GM12891 (cell line): ENCODE measurements around the gene PKD1L1.
A peak's percentile ranks its signal among the peaks of the same experiment; 100 is the strongest.

ENCODE experiments used
- DNase-seq: peaks from one replicate; pipeline ENCODE4 v3.0.0; 2011; ENCODE audit warnings: low spot score; ENCODE audit not compliant: insufficient read length
- FAIRE-seq: peaks from 2 replicates; lab custom pipeline; 2011; peaks lifted over from hg19 to GRCh38; lab: Jason Lieb, UNC
- PAX5 ChIP-seq: IDR thresholded peaks from 2 replicates; pipeline ENCODE4 v1.6.1; 2011; ENCODE audit warnings: low read length, moderate library complexity, mild to moderate bottlenecking; ENCODE audit not compliant: insufficient read depth, severe bottlenecking
- POLR2A ChIP-seq: IDR thresholded peaks from 2 replicates; pipeline ENCODE4 v1.6.1; 2011; ENCODE audit warnings: low read depth, low read length, control low read depth
- POLR2AphosphoS5 ChIP-seq: IDR thresholded peaks from 2 replicates; pipeline ENCODE4 v1.6.1; 2011; ENCODE audit warnings: low read depth, low read length, control low read depth
- POU2F2 ChIP-seq: IDR thresholded peaks from 2 replicates; pipeline ENCODE4 v1.6.1; 2011; ENCODE audit warnings: low read depth, mild to moderate bottlenecking, control low read depth, low read length, moderate library complexity
- SPI1 ChIP-seq: IDR thresholded peaks from 2 replicates; pipeline ENCODE4 v1.6.1; 2011; ENCODE audit warnings: low read depth, low read length, control low read depth
- TAF1 ChIP-seq: IDR thresholded peaks from 2 replicates; pipeline ENCODE4 v1.6.1; 2011; ENCODE audit warnings: low read depth, low read length, control low read depth

The PKD1L1 gene

DNA sequence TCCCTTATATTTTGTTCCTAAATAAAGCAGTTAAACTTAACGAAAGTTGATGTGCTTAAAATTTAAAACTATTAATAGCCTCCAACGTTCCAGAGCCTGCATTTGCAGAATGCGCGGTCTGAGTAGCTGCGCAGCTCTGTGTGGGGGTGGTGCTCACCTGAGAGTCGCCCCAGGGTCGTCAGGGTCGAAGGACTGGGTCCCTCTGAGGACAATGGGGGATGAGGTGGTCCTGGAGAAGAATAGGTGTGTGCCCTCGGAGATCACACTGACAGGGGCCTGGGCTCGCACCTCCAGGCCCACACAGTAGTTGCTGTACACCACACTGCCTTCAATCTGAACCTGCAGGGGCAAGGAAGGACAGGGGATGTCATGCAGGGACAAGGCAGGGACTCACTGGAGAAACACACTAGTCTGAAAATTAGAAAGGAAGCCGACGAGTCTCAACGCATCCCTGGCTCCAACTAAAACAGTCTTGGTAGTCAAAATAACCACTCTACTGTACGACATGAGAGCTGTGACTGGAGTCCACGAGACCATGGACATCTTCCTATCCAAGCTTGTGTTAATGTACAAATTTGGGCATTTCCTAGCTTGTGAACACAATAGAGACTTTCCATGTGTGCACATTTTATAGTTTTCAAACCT is 54.4 kb downstream of the PKD1L1 start:
- TF ChIP-seq POU2F2 (no peak), SPI1 (no peak), POLR2AphosphoS5 (no peak)
- no peak for FAIRE-seq
- DNase-seq = no peak

DNA sequence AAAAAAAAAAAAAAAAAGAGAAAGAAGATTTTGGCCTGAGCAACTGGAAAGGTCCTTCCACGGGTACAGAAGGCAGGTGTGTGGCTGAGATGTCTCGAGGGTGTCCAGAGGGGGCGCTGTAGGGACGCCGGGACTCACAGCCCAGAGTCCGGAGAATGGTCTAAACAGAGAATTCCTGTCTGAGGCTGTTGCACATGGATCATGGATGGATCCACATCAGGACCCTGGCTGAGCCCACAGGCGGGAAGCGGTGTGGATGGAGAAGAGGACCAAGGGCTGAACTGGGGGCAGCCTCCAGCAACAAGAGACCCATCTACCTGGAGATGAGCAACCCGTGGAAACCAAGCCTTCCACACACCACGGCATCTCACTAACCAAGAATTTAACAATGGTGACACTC is 55.0 kb downstream of the PKD1L1 start:
- DNase-seq (peak; percentile 25), FAIRE-seq (no peak)
- TF ChIP-seq POLR2A (no peak), POU2F2 (no peak), PAX5 (no peak), SPI1 (no peak), POLR2AphosphoS5 (no peak), TAF1 (no peak)

DNA sequence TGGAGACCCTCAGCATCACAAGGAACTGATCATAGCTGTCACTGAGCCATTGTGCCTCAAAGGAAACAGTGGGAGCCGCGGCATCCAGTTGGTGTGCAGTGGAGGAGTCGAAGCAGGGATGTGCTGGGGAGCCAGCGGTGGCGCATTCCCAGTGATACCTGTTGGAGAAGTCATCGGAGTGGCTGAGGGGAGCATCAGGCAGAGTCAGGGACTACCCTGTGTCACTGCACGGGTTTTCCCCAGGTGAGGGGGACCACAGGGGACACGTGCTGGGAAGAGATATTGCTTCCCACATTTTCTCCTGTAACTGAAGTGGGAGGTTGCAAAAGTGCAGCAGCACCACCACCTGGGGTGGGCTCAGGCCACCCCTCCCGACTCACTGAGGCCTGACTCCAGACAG is 57.7 kb downstream of the PKD1L1 start:
- FAIRE-seq (no peak), DNase-seq (no peak)
- no peak for TF ChIP-seq POLR2A
- TF ChIP-seq POLR2AphosphoS5 = no peak
- no peak for TF ChIP-seq POU2F2
- no peak for TF ChIP-seq SPI1

DNA sequence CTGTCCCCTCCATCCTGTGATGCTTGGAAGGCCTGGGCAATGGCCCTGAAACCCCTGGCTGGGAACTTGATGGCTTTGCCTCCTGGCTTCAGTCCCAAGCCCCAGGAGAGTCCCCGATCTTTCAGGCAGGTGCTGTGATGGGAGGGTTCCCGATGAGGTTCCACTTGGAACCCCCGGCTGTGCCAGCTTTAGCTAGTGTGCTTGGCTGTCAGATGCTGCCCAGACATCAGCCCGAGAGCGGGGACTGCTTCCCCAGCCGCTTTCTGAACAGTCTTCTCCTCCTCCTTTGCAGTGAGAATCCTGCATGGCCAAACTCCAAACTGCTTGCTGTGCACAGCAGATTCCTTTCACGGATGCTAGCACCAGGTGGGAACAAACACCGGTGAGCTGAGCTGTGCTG is 58.1 kb downstream of the PKD1L1 start:
- no peak for TF ChIP-seq POLR2A
- TF ChIP-seq POLR2AphosphoS5 = no peak
- no peak for TF ChIP-seq PAX5
- DNase-seq (no peak), FAIRE-seq (no peak)

DNA sequence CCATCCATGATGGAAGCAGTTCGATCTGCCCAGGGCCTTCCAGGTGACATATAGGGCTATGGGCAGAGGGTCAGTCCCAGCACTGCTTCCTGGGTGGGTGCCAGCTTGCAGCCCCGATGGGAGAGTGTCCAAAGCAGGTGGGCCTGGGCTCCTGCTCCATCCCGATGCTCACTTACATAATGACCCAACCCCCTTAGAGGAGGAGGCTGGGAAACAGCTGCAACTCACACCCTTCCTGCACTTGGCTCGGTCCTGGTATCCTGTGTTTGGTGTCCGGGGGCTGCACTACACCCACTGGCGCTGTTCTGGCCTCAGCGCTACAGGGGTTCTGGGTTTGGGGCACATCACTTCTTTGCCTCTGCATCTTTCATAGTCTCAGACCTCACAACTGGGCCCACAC is 58.5 kb downstream of the PKD1L1 start:
- TF ChIP-seq POU2F2 = no peak
- no peak for TF ChIP-seq POLR2AphosphoS5
- no peak for TF ChIP-seq TAF1
- FAIRE-seq (no peak), DNase-seq (no peak)

DNA sequence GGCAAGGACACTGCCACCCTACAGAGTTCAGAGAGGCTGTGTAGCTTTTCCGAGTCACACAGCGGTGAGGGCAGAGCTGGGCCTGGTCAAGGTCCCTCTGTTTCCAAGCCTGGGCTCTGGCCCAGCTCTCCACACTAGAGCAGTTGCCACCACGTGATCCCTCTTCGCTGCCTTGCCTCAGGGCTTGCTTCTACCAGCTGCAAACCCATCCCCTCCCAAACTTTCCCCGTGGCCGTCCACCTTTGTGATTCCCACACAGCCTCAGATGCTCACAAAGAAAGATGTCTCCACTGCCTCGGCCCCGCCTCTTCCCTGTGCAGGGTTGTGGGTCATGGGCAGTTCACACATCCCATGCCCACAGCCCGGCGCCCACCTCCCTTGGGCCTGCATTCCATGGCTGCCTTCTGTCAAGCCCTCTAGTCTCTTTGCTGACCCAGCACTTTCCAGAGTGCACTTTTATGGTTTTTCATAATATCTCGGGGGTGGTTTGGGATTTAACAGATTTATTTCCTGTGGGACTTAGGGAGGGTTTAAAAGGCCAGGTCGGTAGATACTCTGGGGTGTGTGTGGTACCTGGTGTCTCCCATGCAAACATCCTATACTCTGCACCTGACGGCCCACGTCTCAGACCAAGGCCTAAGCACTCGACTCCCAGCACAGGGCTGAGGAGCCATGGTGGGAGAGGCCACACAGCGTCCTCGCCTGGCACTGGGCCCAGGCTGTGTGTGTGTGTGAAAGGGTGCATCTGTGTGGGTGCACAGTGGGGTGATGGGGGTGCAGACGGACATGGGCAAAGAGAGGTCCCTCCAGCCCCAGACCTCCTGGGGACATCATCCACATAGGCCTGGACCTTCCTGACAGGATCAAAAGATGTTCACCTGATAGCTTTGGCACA is 59.6 kb downstream of the PKD1L1 start:
- no peak for FAIRE-seq
- no peak for DNase-seq
- no peak for TF ChIP-seq TAF1
- no peak for TF ChIP-seq POLR2AphosphoS5
- TF ChIP-seq PAX5 = no peak
- TF ChIP-seq POLR2A = no peak
- no peak for TF ChIP-seq POU2F2
- TF ChIP-seq SPI1 = no peak

DNA sequence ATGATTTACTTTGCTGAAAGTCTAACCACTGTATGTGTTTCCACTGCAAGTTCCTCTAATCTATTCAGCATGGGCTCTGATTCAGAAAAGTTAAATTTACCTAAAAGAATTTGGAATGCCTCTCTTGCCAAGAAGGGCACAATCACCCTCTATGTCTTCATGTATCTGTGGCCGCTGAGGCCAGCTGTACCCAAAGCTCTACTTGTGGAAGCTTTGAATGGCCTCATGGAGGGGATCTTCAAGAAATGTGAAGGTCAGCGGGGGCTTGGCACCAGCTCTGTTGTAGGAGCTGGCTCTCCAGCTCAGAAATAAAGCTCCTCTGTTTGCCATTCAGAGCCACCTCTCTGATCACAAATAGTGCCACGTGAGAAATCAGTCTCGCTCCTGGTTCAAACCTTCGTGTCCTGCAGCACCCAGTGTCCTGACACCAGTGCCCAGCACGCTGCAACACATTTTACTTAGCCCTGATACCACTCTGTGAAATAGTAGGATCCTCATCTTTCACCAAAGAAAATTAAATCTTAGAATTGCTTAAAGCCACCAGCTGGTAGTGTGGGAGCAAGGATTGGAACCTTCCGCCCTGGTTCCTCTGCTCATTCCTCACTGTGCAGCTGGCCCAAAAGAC is 61.1 kb downstream of the PKD1L1 start:
- TF ChIP-seq POLR2A (no peak), TAF1 (no peak), POLR2AphosphoS5 (no peak), SPI1 (no peak), PAX5 (no peak), POU2F2 (no peak)
- DNase-seq (no peak), FAIRE-seq (no peak)

DNA sequence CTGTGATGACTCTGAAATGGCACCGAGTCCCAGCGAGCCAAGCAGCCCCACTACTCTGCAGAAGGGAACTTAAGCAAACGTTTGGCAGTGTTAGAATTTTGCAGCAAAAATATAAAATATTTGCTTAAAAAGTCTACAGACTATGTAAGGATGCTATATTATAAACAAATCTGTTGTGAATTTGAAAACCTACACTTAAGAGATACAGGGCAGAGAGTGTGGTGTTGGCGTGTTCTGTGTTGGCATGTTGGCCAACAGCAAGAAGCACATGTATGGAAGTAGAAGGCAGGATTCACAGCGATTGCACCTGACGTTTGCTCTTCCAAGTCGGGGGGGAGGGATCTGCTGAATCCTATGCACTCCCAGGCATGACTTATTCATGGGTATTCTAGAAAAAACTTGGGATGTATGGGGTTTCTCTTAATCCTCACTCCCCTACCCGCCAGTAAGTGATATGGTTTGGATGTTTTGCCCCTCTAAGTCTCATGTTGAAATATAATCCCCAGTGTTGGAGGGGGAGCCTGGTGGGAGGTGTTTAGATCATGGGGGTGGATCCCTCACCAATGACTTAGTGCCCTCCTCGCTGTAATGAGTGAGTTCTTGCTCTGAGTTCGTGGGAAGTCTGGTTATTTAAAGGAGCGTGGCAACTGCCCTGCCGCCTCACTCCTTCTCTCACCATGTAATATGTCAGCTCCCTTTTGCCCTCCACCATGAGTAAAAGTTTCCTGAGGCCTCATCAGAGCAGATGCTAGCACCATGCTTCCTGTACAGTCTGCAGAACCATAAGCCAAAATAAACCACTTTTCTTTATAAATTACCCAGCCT is 62.1 kb downstream of the PKD1L1 start:
- FAIRE-seq (no peak), DNase-seq (no peak)
- TF ChIP-seq POLR2AphosphoS5 (no peak), POU2F2 (no peak), POLR2A (no peak), SPI1 (no peak), PAX5 (no peak), TAF1 (no peak)

DNA sequence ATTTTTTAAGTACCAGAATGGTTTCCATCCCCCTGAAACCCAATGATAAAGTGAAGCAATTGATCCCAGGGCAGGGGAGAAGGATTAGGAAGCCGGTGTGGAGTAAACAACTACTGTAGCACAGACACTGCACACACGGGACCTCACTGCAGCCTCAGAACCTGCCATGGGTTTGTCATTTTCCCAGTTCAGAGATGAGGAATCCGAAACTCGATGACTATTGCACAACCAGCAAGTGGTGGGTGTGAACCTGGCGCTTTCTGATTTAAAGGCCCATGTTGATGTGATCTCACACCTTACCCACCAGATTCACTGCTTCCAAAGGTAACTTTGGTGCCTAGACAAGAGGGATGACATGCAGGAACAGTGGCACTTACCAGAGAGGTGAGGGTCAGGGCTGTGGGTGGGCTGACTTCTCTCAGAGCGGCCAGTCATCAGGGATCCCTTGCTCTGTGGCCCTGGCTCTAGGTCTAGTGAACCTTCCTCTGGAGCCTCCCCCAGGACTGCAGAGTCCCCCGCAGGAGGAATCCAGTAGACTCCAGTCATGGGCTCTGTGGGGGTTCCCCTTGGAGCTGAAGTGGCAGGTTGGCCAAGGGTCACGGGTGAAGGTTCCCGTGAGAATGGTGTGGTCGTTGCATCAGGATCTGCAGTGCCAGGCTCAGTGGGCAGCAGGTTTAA is 62.8 kb downstream of the PKD1L1 start:
- no peak for TF ChIP-seq PAX5
- no peak for TF ChIP-seq POLR2AphosphoS5
- TF ChIP-seq TAF1 = no peak
- no peak for TF ChIP-seq POU2F2
- TF ChIP-seq POLR2A = no peak
- TF ChIP-seq SPI1 = no peak
- FAIRE-seq (no peak), DNase-seq (no peak)

DNA sequence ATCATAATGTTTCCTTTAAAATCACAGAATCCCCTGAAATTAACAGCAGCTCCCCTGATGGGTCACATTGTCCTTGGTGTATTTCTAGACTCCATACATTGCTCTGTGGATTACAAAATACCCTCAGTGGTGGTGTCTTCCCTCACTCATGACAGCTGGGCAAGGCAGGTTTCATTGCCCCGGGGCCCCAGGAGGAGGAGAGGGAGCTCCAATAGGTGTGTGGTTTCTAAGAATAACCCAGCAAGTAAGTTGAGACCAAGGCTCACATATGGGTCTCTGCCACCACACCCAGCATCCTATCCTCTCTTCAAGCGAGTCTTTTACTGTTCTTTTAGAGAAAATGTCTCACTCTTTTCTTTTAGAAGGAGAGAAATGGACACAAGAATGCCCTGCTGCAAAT is 63.6 kb downstream of the PKD1L1 start:
- FAIRE-seq = no peak

More for the DNA sequence above, 63.6 kb downstream of the PKD1L1 start:
- TF ChIP-seq POU2F2 (no peak), TAF1 (no peak), PAX5 (no peak), SPI1 (no peak)
- no peak for DNase-seq
